Peyer's patch (tissue), 4 donors: Measurements from ENCODE around the gene ARMH3.

Source experiments
- POLR2A ChIP-seq, 2 donors: fragments of 450-650 bp; IDR thresholded peaks; one replicate each; pipeline ENCODE4 v1.5.1; 2017; ENCODE audit warnings: antibody characterized with exemption in 2 of 2, mild to moderate bottlenecking in 2 of 2, moderate library complexity in 2 of 2
- TF ChIP-seq, protein P1 (sequence below), 6 experiments: fragments of 450-650 bp in 4 of 6; fragments of 200-600 bp in 2 of 6; sonication (generic) in 1 of 6; IDR thresholded peaks; one replicate each; pipeline ENCODE4 v1.5.1; 2017 to 2019; ENCODE audit warnings: antibody characterized with exemption in 6 of 6, mild to moderate bottlenecking in 3 of 6, moderate library complexity in 1 of 6

DNA sequence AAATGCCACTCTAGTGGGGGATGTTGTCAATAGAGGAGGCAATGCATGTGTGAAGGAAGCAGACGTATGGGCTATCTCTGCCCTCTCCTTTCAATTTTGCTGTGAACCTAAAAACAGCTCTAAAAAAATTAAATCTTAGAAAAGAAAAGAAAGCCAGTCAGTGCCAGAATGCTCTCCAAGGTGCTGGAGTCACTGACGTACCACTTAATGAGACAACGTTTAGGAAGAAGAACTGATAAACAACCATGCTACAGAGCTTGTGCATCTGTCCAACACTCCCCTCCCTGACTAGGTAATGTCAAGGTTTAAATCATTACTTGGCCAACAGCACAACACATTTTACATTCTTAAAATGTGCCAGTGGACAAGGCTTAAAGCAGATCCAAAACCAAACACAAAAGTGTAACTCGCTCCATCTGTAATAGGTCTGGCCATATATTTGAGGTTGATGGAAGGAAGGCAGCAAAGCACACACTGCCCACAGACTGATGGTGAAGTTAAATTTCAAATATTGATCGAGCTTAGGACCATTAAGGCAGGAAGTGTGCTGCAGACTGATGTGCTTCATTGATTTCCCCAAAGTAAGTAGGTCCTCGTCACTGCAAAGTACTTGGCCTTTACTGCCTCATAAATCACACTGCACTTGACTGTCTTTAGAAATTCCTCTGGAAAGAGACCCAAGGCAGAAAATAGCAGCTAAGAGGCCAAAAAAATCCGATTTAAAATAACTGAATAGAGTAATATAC, 15.5 kb downstream of the ARMH3 start:
- no peak for TF ChIP-seq POLR2A (IDR thresholded peaks at IDR 0.05)
- TF ChIP-seq, protein P1, sequence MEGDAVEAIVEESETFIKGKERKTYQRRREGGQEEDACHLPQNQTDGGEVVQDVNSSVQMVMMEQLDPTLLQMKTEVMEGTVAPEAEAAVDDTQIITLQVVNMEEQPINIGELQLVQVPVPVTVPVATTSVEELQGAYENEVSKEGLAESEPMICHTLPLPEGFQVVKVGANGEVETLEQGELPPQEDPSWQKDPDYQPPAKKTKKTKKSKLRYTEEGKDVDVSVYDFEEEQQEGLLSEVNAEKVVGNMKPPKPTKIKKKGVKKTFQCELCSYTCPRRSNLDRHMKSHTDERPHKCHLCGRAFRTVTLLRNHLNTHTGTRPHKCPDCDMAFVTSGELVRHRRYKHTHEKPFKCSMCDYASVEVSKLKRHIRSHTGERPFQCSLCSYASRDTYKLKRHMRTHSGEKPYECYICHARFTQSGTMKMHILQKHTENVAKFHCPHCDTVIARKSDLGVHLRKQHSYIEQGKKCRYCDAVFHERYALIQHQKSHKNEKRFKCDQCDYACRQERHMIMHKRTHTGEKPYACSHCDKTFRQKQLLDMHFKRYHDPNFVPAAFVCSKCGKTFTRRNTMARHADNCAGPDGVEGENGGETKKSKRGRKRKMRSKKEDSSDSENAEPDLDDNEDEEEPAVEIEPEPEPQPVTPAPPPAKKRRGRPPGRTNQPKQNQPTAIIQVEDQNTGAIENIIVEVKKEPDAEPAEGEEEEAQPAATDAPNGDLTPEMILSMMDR (IDR thresholded peaks at IDR 0.05), result no peak
